Stimulated activated CD8-positive, alpha-beta memory T cell treated with anti-CD3 and anti-CD28 coated beads, Interleukin-12 subunit alpha, Interleukin-12 subunit beta, amount 100 ng/mL, for 1 hour (primary cell): ENCODE measurements around the gene CYS1.
A peak's percentile ranks its signal among the peaks of the same experiment; 100 is the strongest.
"Not testable (repeated sequence)": the region's sequence is repeated elsewhere in the genome, so short reads cannot be mapped to it uniquely, and the experiment has no call there.

Source experiments
- DNase-seq: peaks from one replicate; pipeline ENCODE4 v3.0.0-alpha.2; 2020; ENCODE audit warnings: low read depth

CYS1 gene

GRCh38 chr2:10091889-10092244, 11.7 kb upstream of the CYS1 start:
- DNase-seq = not testable (repeated sequence)

DNA sequence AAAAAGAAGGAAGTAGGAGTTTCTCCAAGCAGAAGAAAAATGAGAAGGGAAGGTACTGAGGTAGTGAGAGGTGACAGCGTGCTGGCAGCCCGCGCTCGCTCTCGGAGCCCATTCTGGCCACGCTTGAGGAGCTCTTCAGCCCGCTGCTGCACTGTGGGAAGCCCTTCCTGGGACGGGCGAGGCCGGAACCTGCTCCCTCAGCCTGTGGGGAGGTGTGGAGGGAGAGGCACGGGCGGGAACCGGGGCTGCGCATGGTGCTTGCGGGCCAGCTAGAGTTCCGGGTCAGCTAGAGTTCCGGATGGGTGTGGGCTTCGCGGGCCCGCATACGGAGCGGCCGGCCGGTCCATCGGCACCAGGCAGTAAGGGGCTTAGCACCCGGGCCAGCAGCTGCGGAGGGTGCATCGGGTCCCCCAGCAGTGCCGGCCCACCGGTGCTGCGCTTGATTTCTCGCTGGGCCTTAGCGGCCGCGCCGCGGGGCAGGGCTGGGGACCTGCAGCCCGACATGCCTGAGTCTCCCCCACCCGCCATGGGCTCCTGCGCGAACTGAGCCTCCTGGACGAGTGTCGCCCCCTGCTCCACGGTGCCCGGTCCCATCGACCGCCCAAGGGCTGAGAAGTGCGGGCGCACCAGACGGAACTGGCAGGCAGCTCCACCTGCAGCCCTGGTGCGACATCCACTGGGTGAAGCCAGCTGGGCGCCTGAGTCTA, 11.1 kb upstream of the CYS1 start:
- no peak for DNase-seq

GRCh38 chr2:10089565-10090190, 9.5 kb upstream of the CYS1 start:
- DNase-seq = no peak

- no peak for DNase-seq
Observed at GRCh38 chr2:10087360-10087759, 7.1 kb upstream of the CYS1 start.

DNA sequence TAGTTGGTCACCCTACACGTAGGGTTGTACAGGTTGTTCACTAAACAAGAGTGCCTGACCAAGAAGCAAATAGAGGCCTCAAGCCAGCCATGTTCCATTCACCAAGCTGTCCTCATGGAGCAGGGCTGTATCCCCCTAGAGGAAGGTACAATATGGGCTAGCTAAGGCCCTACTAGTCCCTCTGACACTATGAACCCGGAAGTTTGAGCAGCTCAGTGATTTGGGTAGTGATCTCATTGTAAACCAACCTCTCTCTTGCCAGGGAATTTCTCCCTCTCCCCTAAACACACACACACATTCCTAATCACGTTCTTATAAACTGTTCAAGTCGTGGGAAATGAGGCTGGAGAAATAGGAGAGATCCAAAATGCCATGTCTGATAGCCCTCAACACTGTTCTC, 6.7 kb upstream of the CYS1 start:
- no peak for DNase-seq

- DNase-seq = no peak
Observed at GRCh38 chr2:10085668-10086059, 5.5 kb upstream of the CYS1 start.

DNA sequence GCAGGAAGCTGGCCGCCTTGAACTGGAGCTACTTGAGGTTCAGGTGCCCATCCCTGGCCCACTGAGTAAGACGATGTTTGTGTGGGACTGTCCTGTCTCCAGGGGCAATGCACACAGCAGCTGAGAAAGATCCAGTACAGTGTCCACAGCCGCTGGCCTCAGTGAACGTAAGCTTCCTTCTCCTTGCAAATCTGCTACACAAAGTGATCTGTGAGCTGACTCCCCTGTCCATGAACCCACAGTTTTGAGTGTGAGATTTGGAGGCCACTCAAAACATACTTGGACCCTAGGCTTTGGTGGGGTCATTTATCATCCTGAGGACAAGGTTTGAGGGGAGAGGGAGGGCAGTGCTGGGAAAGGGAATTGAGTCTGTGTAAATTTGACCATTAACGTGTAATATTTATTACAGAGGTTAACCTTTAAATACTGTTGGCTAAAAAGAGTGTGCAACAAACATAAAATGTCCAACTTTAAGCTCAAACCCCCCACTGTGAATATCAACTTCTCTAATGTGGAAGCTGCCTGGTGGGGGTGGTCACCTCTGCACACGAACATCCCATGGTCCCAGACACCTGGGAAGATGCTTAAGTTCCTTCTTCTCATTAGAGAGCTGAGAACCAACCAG, 4.9 kb upstream of the CYS1 start:
- DNase-seq = no peak

DNA sequence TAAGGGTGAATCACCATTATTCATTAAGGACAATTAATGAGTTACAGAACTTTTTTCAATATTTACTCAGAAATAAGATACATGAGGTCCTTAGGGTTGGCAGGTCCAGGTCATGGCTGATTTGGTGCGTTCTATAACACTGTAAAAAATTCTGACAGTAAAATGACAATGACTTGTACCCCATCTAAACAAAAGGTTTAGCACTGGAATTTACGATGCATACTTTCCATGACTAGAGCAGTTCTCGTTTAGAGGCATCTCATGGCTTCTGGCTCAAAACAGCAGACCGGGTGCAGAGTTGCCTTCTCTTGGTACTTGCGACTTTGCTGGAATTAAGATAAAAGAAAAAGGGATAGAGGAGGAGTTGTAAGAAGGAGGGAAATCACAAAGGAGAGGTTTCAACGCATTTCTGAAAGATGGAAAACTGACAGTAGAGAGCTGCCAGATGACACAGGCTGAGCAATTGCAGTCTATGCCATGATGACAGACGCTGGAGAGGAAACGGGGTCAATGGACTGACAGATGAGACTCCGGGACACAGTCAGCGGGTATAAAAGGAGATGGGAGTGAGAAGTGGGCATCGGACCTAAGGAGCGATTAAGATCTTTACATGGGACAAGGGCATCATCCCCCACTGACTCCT, 4.1 kb upstream of the CYS1 start:
- no peak for DNase-seq

GRCh38 chr2:10083692-10084211, 3.5 kb upstream of the CYS1 start:
- DNase-seq = no peak

DNA sequence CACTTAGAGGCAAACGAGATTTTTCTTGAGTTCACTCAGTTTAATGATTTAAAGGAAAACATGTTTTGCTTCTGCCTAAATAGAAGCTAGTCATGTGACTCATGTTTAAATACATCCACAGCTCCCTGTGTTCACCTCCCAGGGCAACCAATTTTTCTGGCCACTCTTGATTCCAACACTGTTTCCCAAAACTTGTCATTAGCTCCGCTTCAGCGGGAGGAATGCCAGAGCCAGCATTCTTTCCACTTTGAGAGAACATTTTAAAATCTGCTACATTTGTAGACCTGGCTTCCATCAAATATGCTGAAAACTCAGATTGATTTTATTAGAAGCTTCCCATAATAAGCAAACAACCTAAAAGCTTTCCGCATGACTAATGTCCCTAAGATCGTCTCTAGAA, 2.8 kb upstream of the CYS1 start:
- no peak for DNase-seq

- DNase-seq = no peak
Observed at GRCh38 chr2:10080536-10081304, 509 bp upstream of the CYS1 start.

DNA sequence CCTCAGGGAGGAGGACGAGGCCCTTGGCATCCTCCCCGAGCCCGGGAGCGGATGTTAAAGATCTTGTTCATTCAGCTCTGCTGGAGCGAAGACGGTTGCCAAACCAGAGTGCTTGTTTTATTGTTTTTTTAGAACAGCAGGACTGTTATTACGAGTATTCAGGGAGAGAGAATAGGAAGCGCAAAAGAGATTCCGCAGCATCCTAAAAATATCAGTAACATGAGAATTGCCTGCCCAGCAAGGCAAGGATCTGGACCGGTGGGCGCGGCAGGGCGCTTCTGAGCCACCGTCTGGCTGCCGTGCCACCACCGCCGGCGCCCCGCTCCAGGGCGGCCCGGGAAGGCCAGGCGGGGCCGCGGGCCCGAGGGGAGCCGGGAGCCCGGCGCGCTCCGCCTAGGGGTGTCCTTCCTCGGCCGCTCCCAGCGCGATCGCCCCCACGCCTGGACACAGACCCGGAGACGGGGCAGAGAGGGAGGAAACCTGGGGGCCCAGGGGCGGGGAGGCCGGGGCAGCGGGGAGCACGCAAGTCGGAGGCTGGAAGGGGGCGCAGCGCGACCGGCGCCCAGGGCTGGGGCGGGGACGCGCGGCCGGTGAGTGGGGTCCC, 843 bp downstream of the CYS1 start:
- no peak for DNase-seq

DNA sequence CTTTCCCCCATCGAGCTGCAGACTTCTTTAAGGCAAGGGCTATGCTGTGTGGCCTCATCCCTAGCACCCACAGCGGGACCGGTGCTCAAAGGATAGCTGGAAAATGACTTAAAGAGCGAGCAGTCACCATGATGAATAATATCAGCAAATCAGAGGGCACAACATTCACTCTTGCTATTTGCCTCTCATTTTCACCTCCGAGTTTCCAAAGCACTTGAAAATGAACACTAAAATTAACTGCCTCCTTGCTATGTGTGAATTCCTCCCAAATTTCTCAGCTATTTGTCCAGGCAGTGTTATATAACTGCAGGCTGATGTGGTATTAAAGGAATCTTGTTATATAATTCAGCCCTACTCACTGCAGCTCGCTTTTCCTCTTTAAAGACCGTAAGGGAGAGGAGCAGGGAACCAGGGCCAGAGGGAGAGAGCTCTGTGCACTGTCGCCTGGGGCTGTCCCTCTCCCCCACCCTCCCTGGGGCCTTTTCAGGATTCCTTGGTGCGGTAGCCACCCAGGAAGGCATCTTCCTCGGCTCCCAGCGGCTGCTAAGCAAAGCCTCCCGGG, 1.4 kb downstream of the CYS1 start:
- no peak for DNase-seq

DNA sequence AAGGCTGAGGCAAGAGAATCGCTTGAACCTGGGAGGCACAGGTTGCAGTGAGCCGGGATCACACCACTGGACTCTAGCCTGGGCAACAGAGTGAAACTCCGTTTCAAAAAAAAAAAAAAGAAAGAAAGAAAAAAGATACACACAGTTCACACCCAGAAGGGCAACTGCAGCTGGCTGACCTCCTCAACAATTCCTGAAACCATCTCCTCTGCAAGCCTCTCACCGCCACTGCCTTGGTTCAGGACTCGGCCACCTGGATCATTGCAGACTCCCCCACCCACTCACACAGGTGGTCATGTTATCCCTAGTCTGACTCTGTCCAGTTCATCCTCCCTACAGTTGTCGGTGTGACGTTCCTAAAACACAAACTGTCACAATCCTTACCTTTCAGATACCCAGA, 2.2 kb downstream of the CYS1 start:
- no peak for DNase-seq

GRCh38 chr2:10076988-10077527, 3.2 kb downstream of the CYS1 start:
- no peak for DNase-seq

- DNase-seq = no peak
Observed at GRCh38 chr2:10076511-10076910, 3.7 kb downstream of the CYS1 start.

DNA sequence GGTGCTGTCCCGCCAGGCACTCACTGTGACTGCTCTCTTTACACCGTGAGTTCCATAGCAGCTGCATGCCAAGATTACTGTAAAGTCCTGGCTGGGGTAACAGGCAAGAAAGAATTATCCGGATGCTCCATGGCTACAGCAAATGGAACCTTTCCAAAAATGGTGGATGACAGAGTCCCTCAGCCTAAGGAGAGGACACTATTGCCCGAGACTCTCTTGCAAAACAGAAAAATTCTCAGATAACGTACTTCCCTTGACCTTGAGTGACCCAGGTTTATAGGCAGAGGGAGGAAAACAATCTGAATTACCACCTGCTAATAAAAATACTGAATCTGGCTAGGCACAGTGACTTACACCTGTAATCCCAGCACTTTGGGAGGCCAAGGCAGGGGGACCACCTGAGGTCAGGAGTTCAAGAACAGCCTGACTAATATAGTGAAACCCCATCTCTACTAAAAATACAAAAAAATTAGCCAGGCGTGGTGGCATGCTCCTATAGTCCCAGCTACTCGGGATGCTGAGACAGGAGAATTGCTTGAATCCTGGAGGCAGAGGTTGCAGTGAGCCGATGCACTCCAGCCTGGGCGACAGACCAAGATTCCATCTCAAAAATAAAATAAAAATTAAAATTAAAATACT, 4.5 kb downstream of the CYS1 start:
- DNase-seq = no peak

- no peak for DNase-seq
Observed at GRCh38 chr2:10075101-10075500, 5.1 kb downstream of the CYS1 start.

DNA sequence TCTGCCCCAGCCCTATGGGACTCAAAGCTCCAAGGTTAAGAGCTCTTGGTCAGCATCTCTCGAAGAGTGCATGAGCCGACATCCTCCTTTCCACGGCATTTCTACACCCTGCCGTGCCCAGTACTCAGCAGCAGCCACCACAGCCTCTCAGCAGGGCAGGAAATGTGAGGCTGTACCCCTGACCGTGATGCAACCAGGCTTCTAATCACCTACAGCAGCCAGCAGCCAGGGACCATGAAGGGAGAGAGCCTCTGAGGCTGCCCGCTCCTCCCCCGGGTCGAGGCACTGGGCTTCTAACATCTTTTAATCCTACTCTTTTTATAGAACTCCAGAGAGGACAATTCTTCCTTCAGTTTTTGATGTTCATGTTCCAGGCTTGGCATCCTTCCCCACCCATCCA, 6.5 kb downstream of the CYS1 start:
- no peak for DNase-seq

GRCh38 chr2:10072656-10073480, 7.3 kb downstream of the CYS1 start:
- DNase-seq = peak; percentile 62
